Astrocyte of the spinal cord (primary cell): ENCODE measurements around the gene ACTR6.

Experiments
- DNase-seq: peaks from one replicate; pipeline ENCODE4 v3.0.0; 2011; ENCODE audit warnings: low read depth, low spot score
- H3K4me3 ChIP-seq: 2 replicates; pipeline ENCODE4 v1.5.1; 2011; ENCODE audit warnings: low read depth, mild to moderate bottlenecking, low read length, moderate library complexity
- in situ Hi-C: cut with HindIII; loops from 2 replicates; pipeline ENCODE4 v1.10.0; 2017; ENCODE audit warnings: low sequenced_read_pairs
- TF ChIP-seq, protein P1 (sequence below): IDR thresholded peaks from 2 replicates; pipeline ENCODE4 v1.5.1; 2012; ENCODE audit warnings: low read depth, mild to moderate bottlenecking, low read length, inconsistent platforms

ACTR6 gene

DNA sequence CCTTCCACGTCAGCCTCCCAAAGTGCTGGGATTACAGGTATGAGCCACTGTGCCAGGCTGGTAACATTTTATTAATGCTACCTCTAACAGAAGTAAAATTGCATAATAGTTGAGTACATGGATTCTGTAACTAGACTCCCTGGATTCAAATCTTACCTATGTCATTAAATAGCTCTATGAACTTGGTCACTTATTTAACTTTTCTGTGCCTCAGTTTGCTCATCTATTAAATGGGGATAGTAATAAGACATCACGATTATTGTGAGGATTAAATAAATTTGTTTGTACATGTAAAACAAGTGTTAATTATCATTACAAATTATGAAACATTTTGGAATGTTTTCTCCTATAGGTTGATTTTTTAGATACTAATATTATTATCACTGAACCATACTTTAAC lies 6.7 kb downstream of the ACTR6 start:
- TF ChIP-seq, protein P1, sequence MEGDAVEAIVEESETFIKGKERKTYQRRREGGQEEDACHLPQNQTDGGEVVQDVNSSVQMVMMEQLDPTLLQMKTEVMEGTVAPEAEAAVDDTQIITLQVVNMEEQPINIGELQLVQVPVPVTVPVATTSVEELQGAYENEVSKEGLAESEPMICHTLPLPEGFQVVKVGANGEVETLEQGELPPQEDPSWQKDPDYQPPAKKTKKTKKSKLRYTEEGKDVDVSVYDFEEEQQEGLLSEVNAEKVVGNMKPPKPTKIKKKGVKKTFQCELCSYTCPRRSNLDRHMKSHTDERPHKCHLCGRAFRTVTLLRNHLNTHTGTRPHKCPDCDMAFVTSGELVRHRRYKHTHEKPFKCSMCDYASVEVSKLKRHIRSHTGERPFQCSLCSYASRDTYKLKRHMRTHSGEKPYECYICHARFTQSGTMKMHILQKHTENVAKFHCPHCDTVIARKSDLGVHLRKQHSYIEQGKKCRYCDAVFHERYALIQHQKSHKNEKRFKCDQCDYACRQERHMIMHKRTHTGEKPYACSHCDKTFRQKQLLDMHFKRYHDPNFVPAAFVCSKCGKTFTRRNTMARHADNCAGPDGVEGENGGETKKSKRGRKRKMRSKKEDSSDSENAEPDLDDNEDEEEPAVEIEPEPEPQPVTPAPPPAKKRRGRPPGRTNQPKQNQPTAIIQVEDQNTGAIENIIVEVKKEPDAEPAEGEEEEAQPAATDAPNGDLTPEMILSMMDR = no peak
- H3K4me3 ChIP-seq = no peak overlapping the region

GRCh38 chr12:100208834-100209233 lies 8.2 kb downstream of the ACTR6 start:
- H3K4me3 ChIP-seq = no peak overlapping the region
- TF ChIP-seq, protein P1 = no peak
- DNase-seq = no peak
- in situ Hi-C loops = no loop called here

More for the DNA sequence above, 6.7 kb downstream of the ACTR6 start:
- in situ Hi-C loops = no loop called here
- no peak for DNase-seq

GRCh38 chr12:100211698-100212097 lies 11.1 kb downstream of the ACTR6 start:
- TF ChIP-seq, protein P1 = no peak
- DNase-seq = no peak
- no peak overlapping the region for H3K4me3 ChIP-seq
- in situ Hi-C loops = no loop called here

- in situ Hi-C loops = no loop called here
- no peak for DNase-seq
- TF ChIP-seq, protein P1 = no peak
- H3K4me3 ChIP-seq = no peak overlapping the region
Observed at GRCh38 chr12:100213016-100213891, 12.6 kb downstream of the ACTR6 start.

DNA sequence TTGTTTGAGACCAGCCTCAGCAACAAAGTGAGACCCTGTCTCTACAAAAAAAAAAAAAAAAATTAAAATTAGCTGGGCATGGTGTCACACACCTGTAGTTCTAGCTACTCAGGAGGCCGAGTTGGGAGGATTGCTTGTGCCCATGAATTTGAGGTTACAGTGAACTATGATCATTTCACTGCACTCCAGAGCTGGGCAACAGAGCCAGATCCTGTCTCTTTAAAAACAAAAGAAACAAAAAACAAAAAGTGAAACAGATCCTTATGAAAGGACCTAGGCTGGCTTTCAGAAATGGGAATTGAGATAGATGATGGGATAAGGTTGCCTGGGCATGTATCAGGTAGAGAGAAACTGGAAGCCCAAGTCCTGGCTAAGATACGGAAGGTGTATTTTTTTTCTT lies 13.9 kb downstream of the ACTR6 start:
- in situ Hi-C loops = no loop called here

DNA sequence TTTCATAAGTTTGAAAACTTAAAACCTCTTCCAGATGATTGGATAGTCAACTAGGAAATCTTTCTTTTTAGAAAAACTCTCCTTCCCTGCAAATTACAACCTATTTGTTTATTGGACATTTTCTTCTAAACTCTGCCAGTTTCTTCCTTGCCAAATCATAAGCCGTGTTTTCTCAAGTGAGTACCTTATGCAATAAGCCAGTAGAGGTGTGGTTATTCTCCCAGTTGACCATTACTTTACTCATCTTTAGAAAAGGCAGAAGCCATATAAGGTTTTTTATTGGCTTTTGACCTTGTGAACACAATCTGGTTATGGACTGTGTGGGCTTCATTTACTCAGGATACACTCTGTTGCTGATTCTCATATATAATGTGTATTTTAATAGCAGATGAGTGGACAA lies 14.6 kb downstream of the ACTR6 start:
- TF ChIP-seq, protein P1 = no peak
- no peak overlapping the region for H3K4me3 ChIP-seq
- DNase-seq = no peak
- in situ Hi-C loops = no loop called here

More for the DNA sequence above, 13.9 kb downstream of the ACTR6 start:
- H3K4me3 ChIP-seq = no peak overlapping the region
- TF ChIP-seq, protein P1 = no peak
- DNase-seq = no peak
